GM19455 (cell line): Measurements from ENCODE around the gene TCOF1.

Source experiments
- ATAC-seq: cut with Tn5 transposase; IDR thresholded peaks from one replicate; pipeline ENCODE4 v1.9.1; 2021; ENCODE audit not compliant: unreplicated experiment

Gene TCOF1

GRCh38 chr5:150401376-150402228 lies 44.1 kb downstream of the TCOF1 start:
- no peak for ATAC-seq

- ATAC-seq: no peak
These were observed 44.8 kb downstream of the TCOF1 start for GRCh38 chr5:150402229-150402773.

GRCh38 chr5:150402901-150403342 lies 45.4 kb downstream of the TCOF1 start:
- ATAC-seq: no peak

GRCh38 chr5:150404121-150404520 lies 46.6 kb downstream of the TCOF1 start:
- no peak for ATAC-seq

GRCh38 chr5:150404535-150404934 lies 47.0 kb downstream of the TCOF1 start:
- ATAC-seq: no peak

DNA sequence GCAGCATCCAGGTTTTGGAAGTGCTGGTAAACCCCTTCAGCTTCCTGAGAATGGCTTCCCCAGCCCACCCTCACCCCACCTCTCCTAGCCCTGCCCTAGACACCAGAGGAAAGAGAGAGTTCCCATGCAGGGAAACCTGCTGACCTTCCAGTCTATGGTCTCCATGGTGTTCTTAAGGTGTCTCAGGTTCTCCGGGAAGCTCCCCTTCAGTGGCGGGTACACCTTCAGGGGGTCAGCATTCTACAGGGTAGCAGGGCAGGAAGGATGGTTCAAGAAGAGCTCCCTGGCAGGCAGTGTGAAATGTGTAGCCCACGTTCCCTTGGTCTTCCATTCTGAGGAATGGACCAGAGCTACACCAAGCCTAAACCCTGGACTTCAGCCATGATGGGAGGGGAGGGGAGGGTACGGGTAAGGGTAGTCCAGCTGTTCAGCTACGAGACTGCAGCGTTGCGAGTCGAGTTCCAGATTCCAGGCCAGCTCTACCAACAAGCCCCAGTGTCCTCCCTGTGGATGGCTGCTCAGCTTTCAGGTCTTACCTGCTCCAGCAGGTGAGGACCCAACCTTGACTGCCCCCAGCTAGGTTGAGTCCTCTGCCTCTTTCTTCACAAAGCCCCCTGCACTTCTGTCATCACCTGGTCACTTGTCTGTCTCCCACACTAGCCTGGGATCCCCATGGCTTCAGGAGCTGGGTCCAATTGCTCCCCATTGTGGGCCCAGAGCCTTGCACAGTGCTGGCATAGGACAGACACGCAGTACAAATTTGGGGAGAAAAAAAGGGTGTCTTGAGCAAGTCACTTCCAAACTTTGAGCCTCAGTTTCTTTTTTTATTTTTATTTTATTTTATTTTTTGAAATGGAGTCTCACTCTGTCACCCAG lies 47.7 kb downstream of the TCOF1 start:
- ATAC-seq: no peak

DNA sequence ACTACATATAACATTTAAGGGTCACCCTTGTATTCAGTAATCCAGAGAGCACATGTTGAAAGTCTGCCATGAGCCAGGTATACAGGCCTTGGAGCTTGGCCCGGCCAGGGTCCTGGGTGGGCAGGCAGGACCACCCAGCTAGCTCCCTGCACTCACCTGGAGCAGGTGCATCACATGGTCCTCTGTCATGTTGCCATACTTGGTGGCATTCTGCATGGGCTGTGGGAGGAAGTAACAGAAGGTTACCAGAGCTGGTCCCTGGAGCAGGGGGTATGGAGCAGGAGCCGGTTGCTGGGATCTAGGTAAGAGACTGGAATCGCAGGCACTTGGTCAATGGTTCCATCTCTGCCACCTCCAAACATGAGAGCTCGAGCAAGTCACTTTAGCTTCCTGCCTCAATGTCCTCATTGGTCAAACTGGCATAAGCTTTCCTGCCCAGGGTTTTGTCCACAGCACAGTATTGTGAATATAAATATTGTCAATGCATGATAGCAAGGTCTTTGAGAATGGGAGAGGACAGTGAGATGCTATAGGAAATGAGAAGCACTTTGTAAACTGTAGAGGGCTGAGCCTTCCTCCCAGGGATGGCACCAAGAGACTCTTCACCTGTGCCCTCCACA lies 48.7 kb downstream of the TCOF1 start:
- ATAC-seq: no peak

DNA sequence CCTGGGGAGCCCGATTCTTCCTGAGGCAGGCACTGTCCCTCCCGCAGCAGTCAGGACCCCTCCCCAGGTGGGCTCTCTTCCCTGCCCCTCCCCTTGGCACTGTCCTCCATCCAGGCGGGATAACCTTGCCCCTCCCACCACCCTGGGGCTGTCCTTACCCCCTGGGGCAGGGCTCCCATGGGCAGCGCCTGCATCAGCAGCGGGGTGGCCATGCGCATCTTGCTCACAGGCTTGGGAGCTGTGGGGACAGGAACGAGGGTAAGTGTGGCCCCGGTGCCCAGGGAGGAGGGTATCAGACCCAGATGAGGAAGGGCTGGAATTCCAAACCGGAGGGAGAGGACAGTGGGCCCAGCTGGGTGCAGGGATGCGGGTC lies 49.2 kb downstream of the TCOF1 start:
- ATAC-seq: no peak

DNA sequence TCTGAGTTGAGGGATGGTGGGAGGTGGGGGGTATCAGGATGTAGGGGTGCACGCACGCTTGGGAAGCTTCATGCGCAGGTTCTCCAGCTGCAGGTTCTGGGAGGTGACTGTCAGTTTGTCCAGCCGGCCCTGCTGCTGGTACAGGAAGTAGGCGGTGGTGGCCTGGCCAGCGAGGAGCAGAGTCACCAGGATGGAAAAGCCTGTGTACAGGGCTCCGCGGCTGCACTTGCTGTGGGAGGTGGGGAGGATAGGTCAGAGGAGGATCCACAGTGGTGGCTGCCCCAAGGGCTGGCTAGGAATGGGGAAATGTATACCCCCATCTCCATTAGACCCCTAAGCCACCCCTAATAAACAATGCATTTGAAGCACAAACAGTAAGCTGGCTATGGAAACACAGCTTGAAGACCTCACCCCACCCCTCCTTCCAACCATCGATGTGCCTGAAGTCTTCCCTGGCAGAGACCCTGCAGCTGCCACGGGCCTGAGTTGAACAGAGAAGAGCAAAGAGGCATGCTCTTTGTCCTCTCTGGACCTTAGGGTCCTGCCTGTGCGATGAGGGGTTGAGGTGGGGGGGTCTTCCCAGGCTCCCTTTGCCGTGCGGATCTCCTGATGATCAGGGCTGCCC lies 49.7 kb downstream of the TCOF1 start:
- no peak for ATAC-seq

- no peak for ATAC-seq
These were observed 50.9 kb downstream of the TCOF1 start for GRCh38 chr5:150408231-150408943.

DNA sequence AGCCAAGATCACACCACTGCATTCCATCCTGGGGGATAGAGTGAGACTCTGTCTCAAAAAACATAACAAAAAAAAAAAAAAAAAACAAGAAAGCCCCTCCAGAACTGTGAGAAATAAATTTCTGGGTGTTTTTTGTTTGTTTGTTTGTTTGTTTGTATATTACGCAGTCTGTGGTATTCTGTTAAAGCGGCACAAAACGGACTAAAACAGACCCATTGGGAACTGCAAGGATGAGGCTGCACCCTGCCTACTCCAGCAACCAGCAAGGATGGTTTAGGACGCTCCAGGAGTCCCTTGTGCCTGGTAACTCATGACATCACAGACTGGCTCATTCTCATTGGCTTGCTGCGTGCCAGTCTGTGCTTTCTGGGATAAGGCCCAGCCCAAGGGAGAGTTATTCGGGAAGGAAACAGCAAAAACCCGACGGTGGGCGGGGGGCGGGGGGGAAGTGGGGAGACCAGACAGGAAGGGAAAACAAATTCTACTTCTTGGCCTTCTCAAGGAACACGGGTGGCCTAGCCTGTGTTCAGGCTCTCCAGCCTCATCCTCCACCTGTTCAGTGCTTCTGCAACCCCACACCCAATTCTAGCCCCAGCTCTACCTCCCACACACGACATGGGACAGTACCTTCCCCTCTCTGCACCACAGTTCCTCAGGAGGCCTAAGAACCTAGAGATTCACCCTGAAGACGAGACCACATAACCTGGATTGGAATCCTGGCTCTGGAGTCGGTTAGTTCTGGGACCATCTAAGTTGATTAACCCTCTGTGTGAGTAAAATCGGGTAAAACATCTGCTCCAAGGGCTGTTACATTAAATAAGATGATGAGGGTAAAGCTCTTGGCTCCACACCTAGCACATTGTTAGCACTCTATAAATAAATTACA lies 52.4 kb downstream of the TCOF1 start:
- peak; percentile 40 for ATAC-seq

GRCh38 chr5:150410524-150411244 lies 53.2 kb downstream of the TCOF1 start:
- no peak for ATAC-seq

GRCh38 chr5:150411245-150411979 lies 53.9 kb downstream of the TCOF1 start:
- no peak for ATAC-seq

DNA sequence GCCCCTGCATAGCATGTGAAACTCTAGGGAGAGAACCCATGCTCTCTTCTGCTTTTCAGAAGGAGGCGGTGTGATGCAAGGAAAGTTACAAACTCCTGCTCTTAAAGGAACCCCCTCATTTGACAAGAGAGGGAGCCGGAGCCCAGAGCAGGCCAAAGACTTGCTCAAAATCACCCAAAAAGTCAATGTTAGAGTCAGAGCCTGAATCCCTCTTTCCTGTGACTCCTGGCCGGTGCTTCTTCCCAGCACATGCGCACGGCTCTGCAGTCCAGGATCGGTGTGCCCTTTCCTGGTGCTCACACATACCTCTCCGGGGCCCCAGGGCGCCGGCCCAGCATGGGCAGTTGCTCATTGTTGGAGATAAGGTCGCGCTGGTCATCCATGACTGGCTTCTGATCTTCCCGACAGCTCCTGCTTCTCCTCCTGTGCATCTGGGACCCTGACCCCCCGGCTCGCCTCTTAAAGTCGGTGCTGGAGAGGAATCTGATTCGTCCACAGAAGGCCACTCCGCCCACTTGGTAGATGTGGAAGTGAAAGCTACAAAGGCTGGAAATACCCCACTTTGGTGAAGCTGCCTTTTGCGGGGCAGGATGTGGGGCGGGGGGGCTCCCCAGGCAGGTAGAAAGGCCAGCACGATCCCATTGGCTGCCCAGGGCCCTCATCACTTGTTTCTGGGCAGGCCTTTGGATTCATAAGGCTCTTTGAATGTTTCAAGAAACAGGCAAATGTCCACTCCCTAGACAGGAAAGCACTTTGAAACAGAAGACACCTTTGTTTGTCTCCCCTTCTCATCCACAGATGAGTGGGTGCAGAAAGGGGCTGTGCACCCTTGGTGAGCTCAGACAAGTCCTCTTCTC lies 55.0 kb downstream of the TCOF1 start, which contains the start of gene CD74:
CD74 (minus strand) TSS at position 592 of the 857 bp plus-strand sequence; CDS start at position 431, 161 bp downstream.
- peak; percentile 74 for ATAC-seq

GRCh38 chr5:150413176-150413901 lies 55.8 kb downstream of the TCOF1 start:
- ATAC-seq: no peak
